ENCODE results near the gene CACFD1.

- no peak for TF ChIP-seq POLR2AphosphoS5 (IDR thresholded peaks at IDR 0.05)
- no peak for TF ChIP-seq CTCF (IDR thresholded peaks at IDR 0.05)
These were observed 30.5 kb downstream of the CACFD1 start for GRCh38 chr9:133490201-133490681.

Measured in sigmoid colon (tissue), 4 donors.